ENCODE measurements around the gene RAB24.

- no peak for TF ChIP-seq EP300 (IDR thresholded peaks at IDR 0.05)
- TF ChIP-seq, protein P1, sequence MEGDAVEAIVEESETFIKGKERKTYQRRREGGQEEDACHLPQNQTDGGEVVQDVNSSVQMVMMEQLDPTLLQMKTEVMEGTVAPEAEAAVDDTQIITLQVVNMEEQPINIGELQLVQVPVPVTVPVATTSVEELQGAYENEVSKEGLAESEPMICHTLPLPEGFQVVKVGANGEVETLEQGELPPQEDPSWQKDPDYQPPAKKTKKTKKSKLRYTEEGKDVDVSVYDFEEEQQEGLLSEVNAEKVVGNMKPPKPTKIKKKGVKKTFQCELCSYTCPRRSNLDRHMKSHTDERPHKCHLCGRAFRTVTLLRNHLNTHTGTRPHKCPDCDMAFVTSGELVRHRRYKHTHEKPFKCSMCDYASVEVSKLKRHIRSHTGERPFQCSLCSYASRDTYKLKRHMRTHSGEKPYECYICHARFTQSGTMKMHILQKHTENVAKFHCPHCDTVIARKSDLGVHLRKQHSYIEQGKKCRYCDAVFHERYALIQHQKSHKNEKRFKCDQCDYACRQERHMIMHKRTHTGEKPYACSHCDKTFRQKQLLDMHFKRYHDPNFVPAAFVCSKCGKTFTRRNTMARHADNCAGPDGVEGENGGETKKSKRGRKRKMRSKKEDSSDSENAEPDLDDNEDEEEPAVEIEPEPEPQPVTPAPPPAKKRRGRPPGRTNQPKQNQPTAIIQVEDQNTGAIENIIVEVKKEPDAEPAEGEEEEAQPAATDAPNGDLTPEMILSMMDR (IDR thresholded peaks at IDR 0.05), result no peak
- no peak for TF ChIP-seq POLR2AphosphoS5 (IDR thresholded peaks at IDR 0.05)
- no peak for TF ChIP-seq POLR2A (IDR thresholded peaks at IDR 0.05)
These were observed 5.6 kb downstream of the RAB24 start for GRCh38 chr5:177297922-177298321.
